BJ (cell line): ENCODE results near the gene TMEM45A. TPM values are rescaled to one million over a fixed set of nuclear protein-coding genes. Genes with fewer than 3 reads are reported as not detected.

Experiments used
- CTCF ChIA-PET: fragments of 350-600 bp; formaldehyde crosslinking; extraction: SDS; loops from one replicate; lab custom pipeline; 2021; ENCODE audit warnings: antibody characterized with exemption, inconsistent platforms; lab: Yijun Ruan, JAX
- POLR2A ChIA-PET: fragments of 300-600 bp; sonication (Branson Sonifier 250); formaldehyde crosslinking; extraction: SDS; loops from one replicate; lab custom pipeline; 2021; ENCODE audit warnings: antibody characterized with exemption; lab: Charles Lee
- DNase-seq: peaks from one replicate; pipeline ENCODE4 v3.0.0-alpha.2; 2011; ENCODE audit warnings: low read depth
- H3K27me3 ChIP-seq: 2 replicates; pipeline ENCODE4 v1.6.0; 2011; ENCODE audit warnings: low read length; ENCODE audit not compliant: control insufficient read depth, insufficient read depth
- H3K36me3 ChIP-seq: 2 replicates; pipeline ENCODE4 v1.5.1; 2011; ENCODE audit warnings: low read length; ENCODE audit not compliant: control insufficient read depth, insufficient read depth
- H3K4me3 ChIP-seq: 2 replicates; pipeline ENCODE4 v1.5.1; 2011; ENCODE audit warnings: low read depth, mild to moderate bottlenecking, control low read depth, low read length
- CTCF ChIP-seq: IDR thresholded peaks from 2 replicates; pipeline ENCODE4 v1.5.1; 2011; ENCODE audit warnings: low read depth, mild to moderate bottlenecking, control low read depth, inconsistent platforms, low read length, moderate library complexity; ENCODE audit not compliant: insufficient read depth
- polyA plus RNA-seq: library from polyadenylated mRNA; depleted of rRNA; stranded (reverse); fragments of >200 nt; gene quantifications from 2 replicates; pipeline ENCODE4 v1.2.3, GENCODE V29; 2011

Gene TMEM45A
- polyA plus RNA-seq, 1 experiment = 35.1 TPM

GRCh38 chr3:100546020-100546744, 53.8 kb downstream of the TMEM45A start:
- no peak for TF ChIP-seq CTCF
- Histone ChIP-seq H3K36me3 (no peaks in the 10 kb centered on the region), H3K4me3 (no peak overlapping the region), H3K27me3 (no peaks in the 10 kb centered on the region)
- ChIA-PET CTCF (interaction anchor here (0.7 kb wide), 1 partner anchor 11 kb away, joined by 3 read pairs; no protein-coding TSS in a partner anchor), POLR2A (interaction anchor here (0.6 kb wide), 1 partner anchor 163 kb away, joined by 4 read pairs; no protein-coding TSS in a partner anchor)
- DNase-seq = no peak

- no peak overlapping the region for H3K4me3 ChIP-seq
- H3K36me3 ChIP-seq = no peaks in the 10 kb centered on the region
- ChIA-PET CTCF (interaction anchor here (1.2 kb wide), 1 partner anchor 42 kb away, joined by 3 read pairs; no protein-coding TSS in a partner anchor), POLR2A (no interaction called here)
- no peak for DNase-seq
- no peak for TF ChIP-seq CTCF
- H3K27me3 ChIP-seq = no peaks in the 10 kb centered on the region
Observed at GRCh38 chr3:100548053-100548452, 55.6 kb downstream of the TMEM45A start.

- TF ChIP-seq CTCF = no peak
- Histone ChIP-seq H3K27me3 (no peaks in the 10 kb centered on the region), H3K36me3 (no peaks in the 10 kb centered on the region), H3K4me3 (no peak overlapping the region)
- CTCF ChIA-PET = no interaction called here
- POLR2A ChIA-PET = no interaction called here
- no peak for DNase-seq
Observed at GRCh38 chr3:100553618-100554372, 61.4 kb downstream of the TMEM45A start.

GRCh38 chr3:100554373-100554676, 61.9 kb downstream of the TMEM45A start:
- no peak for DNase-seq
- no peak overlapping the region for H3K4me3 ChIP-seq
- H3K27me3 ChIP-seq = no peaks in the 10 kb centered on the region
- TF ChIP-seq CTCF = no peak
- ChIA-PET POLR2A (no interaction called here), CTCF (no interaction called here)
- H3K36me3 ChIP-seq = no peaks in the 10 kb centered on the region

- no peak for TF ChIP-seq CTCF
- CTCF ChIA-PET = no interaction called here
- DNase-seq = no peak
- H3K36me3 ChIP-seq = no peaks in the 10 kb centered on the region
- H3K27me3 ChIP-seq = no peaks in the 10 kb centered on the region
- no peak overlapping the region for H3K4me3 ChIP-seq
- POLR2A ChIA-PET = no interaction called here
Observed at GRCh38 chr3:100556673-100557310, 64.4 kb downstream of the TMEM45A start.
